Neural cell (in vitro differentiated cells): Measurements from ENCODE around the gene DDHD1. TPM values are rescaled to one million over a fixed set of nuclear protein-coding genes. Genes with fewer than 3 reads are reported as not detected.

Experiments used
- H2AFZ ChIP-seq: fragments of 200-600, 300-800 bp; sonication (generic), shearing (Covaris generic); 2 replicates; pipeline ENCODE4 v1.6.0; 2014; ENCODE audit warnings: low read depth, mild to moderate bottlenecking, antibody characterized with exemption, low read length, moderate library complexity
- H3F3A ChIP-seq: fragments of 200-600 bp; shearing (Covaris generic); 2 replicates; pipeline ENCODE4 v1.6.1; 2016; ENCODE audit warnings: mild to moderate bottlenecking, moderate library complexity, mixed read lengths, antibody characterized with exemption, low read length; ENCODE audit not compliant: insufficient read depth, poor library complexity, severe bottlenecking
- H3K27ac ChIP-seq: fragments of 200-600, 300-800 bp; sonication (generic), shearing (Covaris generic); 2 replicates; pipeline ENCODE4 v1.5.1; 2014; ENCODE audit warnings: mild to moderate bottlenecking, low read length, moderate library complexity
- H3K27me3 ChIP-seq: fragments of 300-800, 200-600 bp; sonication (generic), shearing (Covaris generic); 2 replicates; pipeline ENCODE4 v1.6.0; 2014; ENCODE audit warnings: mild to moderate bottlenecking, low read depth, low read length, moderate library complexity; ENCODE audit not compliant: insufficient read depth
- H3K36me3 ChIP-seq: fragments of 300-800, 200-600 bp; sonication (generic), shearing (Covaris generic); 2 replicates; pipeline ENCODE4 v1.5.1; 2014; ENCODE audit warnings: mild to moderate bottlenecking, antibody characterized with exemption, low read length, moderate library complexity; ENCODE audit not compliant: insufficient read depth
- H3K4me2 ChIP-seq: fragments of 300-800, 200-600 bp; sonication (generic), shearing (Covaris generic); 2 replicates; pipeline ENCODE4 v1.6.0; 2014; ENCODE audit warnings: mild to moderate bottlenecking, low read length
- H3K4me3 ChIP-seq: fragments of 300-800, 200-600 bp; sonication (generic), shearing (Covaris generic); 2 replicates; pipeline ENCODE4 v1.5.1; 2014; ENCODE audit warnings: mild to moderate bottlenecking, low read length, moderate library complexity
- H3K79me2 ChIP-seq: fragments of 200-600 bp; shearing (Covaris generic); replicated peaks from 2 replicates; pipeline ENCODE4 v1.6.0; 2014; ENCODE audit warnings: mild to moderate bottlenecking, low read length, moderate library complexity; ENCODE audit not compliant: insufficient read depth
- H3K9ac ChIP-seq: fragments of 300-800, 200-600 bp; sonication (generic), shearing (Covaris generic); 2 replicates; pipeline ENCODE4 v1.6.1; 2016; ENCODE audit warnings: mild to moderate bottlenecking, low read length, mixed read lengths
- H3K9me2 ChIP-seq: fragments of 200-600 bp; shearing (Covaris generic); 2 replicates; pipeline ENCODE4 v1.6.1; 2016; ENCODE audit warnings: mild to moderate bottlenecking, low read length, mixed read lengths; ENCODE audit not compliant: insufficient read depth
- H3K9me3 ChIP-seq: fragments of 200-600, 300-800 bp; sonication (generic), shearing (Covaris generic); 2 replicates; pipeline ENCODE4 v1.6.1; 2016; ENCODE audit warnings: mild to moderate bottlenecking, mixed run types, low read length, moderate library complexity, mixed read lengths
- H4K20me1 ChIP-seq: fragments of 200-600 bp; shearing (Covaris generic); 2 replicates; pipeline ENCODE4 v1.6.1; 2016; ENCODE audit warnings: mild to moderate bottlenecking, mixed run types; ENCODE audit not compliant: insufficient read depth
- EP300 ChIP-seq: fragments of 450-650 bp; conservative IDR thresholded peaks from 2 replicates; pipeline ENCODE4 v1.6.1; 2014; ENCODE audit warnings: antibody characterized with exemption, mild to moderate bottlenecking, moderate library complexity; ENCODE audit not compliant: poor library complexity, severe bottlenecking
- EZH2 ChIP-seq: fragments of 200-600, 300-800 bp; shearing (Covaris generic), sonication (generic); IDR thresholded peaks from 2 replicates; pipeline ENCODE4 v1.6.1; 2014; ENCODE audit warnings: antibody characterized with exemption, low read length, borderline replicate concordance, mild to moderate bottlenecking; ENCODE audit not compliant: insufficient read depth, poor library complexity, severe bottlenecking
- MXI1 ChIP-seq: fragments of 450-650 bp; conservative IDR thresholded peaks from 2 replicates; pipeline ENCODE4 v1.6.1; 2014; ENCODE audit warnings: antibody characterized with exemption, mild to moderate bottlenecking; ENCODE audit not compliant: poor library complexity, severe bottlenecking
- POLR2AphosphoS5 ChIP-seq: IDR thresholded peaks from 2 replicates; pipeline ENCODE4 v1.6.1; 2012
- RAD21 ChIP-seq: fragments of 450-650 bp; conservative IDR thresholded peaks from 2 replicates; pipeline ENCODE4 v1.6.1; 2014; ENCODE audit warnings: antibody characterized with exemption, mild to moderate bottlenecking, moderate library complexity
- SMC3 ChIP-seq: fragments of 450-650 bp; conservative IDR thresholded peaks from 2 replicates; pipeline ENCODE4 v1.6.1; 2014; ENCODE audit warnings: antibody characterized with exemption, mild to moderate bottlenecking, moderate library complexity; ENCODE audit not compliant: poor library complexity
- TAF1 ChIP-seq: IDR thresholded peaks from 2 replicates; pipeline ENCODE4 v1.6.1; 2012; ENCODE audit warnings: low read depth
- polyA plus RNA-seq: library from polyadenylated mRNA; depleted of rRNA; stranded (reverse); fragments of >200 nt; gene quantifications from 2 replicates; pipeline ENCODE4 v1.2.3, GENCODE V29; 2014
- TF ChIP-seq, protein P1 (sequence below): IDR thresholded peaks from 2 replicates; pipeline ENCODE4 v1.6.1; 2012; ENCODE audit warnings: borderline replicate concordance
- TF ChIP-seq, protein P2 (sequence below): fragments of 450-650 bp; IDR thresholded peaks from 2 replicates; pipeline ENCODE4 v1.5.1; 2014; ENCODE audit warnings: antibody characterized with exemption, mild to moderate bottlenecking, moderate library complexity; ENCODE audit not compliant: poor library complexity, severe bottlenecking

DDHD1 gene
- polyA plus RNA-seq, 1 donor from 2014 or later: 13.9 TPM

DNA sequence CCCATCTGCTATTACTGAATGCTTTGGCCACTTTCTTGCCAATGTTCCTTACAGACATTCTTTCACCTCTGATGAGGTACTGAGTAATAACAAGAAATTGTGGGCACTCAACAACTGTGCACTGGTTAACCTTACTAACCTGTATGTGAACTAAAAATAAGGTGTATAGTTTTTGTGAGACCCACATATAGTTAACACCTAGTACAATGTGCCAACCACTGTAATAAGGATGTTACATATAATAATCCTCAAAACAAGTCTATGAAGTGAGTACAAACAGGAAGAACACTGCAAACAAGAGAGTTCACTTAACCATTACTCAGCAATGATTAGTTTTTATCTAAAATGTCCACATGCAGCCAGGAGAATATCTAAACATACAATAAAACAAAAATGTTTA lies 4.5 kb downstream of the DDHD1 start:
- Histone ChIP-seq H3K27me3 (no peaks in the 10 kb centered on the region), H3K36me3 (no peaks in the 10 kb centered on the region), H3K9me2 (no peaks in the 10 kb centered on the region), H3K4me3 (peak overlapping the region; percentile 95), H4K20me1 (no peaks in the 10 kb centered on the region), H3K4me2 (no peak overlapping the region), H3K79me2 (peaks cover 62% of the 10 kb centered on the region), H3K9ac (no peak overlapping the region), H3F3A (no peaks in the 10 kb centered on the region), H3K9me3 (no peaks in the 10 kb centered on the region), H3K27ac (no peak overlapping the region), H2AFZ (no peak overlapping the region)
- TF ChIP-seq, protein P1, sequence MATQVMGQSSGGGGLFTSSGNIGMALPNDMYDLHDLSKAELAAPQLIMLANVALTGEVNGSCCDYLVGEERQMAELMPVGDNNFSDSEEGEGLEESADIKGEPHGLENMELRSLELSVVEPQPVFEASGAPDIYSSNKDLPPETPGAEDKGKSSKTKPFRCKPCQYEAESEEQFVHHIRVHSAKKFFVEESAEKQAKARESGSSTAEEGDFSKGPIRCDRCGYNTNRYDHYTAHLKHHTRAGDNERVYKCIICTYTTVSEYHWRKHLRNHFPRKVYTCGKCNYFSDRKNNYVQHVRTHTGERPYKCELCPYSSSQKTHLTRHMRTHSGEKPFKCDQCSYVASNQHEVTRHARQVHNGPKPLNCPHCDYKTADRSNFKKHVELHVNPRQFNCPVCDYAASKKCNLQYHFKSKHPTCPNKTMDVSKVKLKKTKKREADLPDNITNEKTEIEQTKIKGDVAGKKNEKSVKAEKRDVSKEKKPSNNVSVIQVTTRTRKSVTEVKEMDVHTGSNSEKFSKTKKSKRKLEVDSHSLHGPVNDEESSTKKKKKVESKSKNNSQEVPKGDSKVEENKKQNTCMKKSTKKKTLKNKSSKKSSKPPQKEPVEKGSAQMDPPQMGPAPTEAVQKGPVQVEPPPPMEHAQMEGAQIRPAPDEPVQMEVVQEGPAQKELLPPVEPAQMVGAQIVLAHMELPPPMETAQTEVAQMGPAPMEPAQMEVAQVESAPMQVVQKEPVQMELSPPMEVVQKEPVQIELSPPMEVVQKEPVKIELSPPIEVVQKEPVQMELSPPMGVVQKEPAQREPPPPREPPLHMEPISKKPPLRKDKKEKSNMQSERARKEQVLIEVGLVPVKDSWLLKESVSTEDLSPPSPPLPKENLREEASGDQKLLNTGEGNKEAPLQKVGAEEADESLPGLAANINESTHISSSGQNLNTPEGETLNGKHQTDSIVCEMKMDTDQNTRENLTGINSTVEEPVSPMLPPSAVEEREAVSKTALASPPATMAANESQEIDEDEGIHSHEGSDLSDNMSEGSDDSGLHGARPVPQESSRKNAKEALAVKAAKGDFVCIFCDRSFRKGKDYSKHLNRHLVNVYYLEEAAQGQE: no peak
- TF ChIP-seq, protein P2, sequence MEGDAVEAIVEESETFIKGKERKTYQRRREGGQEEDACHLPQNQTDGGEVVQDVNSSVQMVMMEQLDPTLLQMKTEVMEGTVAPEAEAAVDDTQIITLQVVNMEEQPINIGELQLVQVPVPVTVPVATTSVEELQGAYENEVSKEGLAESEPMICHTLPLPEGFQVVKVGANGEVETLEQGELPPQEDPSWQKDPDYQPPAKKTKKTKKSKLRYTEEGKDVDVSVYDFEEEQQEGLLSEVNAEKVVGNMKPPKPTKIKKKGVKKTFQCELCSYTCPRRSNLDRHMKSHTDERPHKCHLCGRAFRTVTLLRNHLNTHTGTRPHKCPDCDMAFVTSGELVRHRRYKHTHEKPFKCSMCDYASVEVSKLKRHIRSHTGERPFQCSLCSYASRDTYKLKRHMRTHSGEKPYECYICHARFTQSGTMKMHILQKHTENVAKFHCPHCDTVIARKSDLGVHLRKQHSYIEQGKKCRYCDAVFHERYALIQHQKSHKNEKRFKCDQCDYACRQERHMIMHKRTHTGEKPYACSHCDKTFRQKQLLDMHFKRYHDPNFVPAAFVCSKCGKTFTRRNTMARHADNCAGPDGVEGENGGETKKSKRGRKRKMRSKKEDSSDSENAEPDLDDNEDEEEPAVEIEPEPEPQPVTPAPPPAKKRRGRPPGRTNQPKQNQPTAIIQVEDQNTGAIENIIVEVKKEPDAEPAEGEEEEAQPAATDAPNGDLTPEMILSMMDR: no peak
- no peak for TF ChIP-seq EZH2
- no peak for TF ChIP-seq MXI1
- no peak for TF ChIP-seq RAD21
- no peak for TF ChIP-seq TAF1
- TF ChIP-seq POLR2AphosphoS5: no peak
- no peak for TF ChIP-seq SMC3
- no peak for TF ChIP-seq EP300

DNA sequence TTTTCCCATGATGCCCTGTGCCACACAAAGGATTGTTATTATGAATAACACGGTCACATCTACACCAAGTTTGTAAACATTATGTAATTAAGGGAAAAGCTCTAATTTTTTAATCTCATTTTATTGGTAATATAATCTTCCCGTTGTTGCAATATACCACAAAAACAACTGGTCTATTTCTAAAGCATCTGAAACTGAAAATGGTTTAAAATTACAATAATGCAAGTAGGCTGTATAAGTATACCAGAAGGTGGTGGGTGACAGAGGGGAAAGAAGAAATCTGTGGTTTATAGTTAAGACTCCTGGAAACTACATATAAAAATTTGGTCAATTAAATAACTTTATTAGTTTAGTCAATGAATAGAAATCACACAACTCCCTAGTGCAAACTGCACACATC lies 5.2 kb downstream of the DDHD1 start:
- Histone ChIP-seq H3K9me3 (no peaks in the 10 kb centered on the region), H3K9ac (no peak overlapping the region), H3K27ac (no peak overlapping the region), H3K27me3 (no peaks in the 10 kb centered on the region), H3F3A (no peaks in the 10 kb centered on the region), H4K20me1 (no peaks in the 10 kb centered on the region), H3K79me2 (peaks cover 62% of the 10 kb centered on the region), H3K9me2 (no peaks in the 10 kb centered on the region), H3K36me3 (no peaks in the 10 kb centered on the region), H3K4me2 (no peak overlapping the region), H3K4me3 (no peak overlapping the region), H2AFZ (no peak overlapping the region)
- TF ChIP-seq EP300: no peak
- TF ChIP-seq, protein P2: no peak
- TF ChIP-seq POLR2AphosphoS5: no peak
- TF ChIP-seq, protein P1: no peak
- TF ChIP-seq MXI1: no peak
- no peak for TF ChIP-seq SMC3
